GM23248 (cell line): ENCODE measurements around the gene FNDC3B. TPM values are rescaled to one million over a fixed set of nuclear protein-coding genes. Genes with fewer than 3 reads are reported as not detected.
A peak's percentile ranks its signal among the peaks of the same experiment; 100 is the strongest.
"Not testable (repeated sequence)": the region's sequence is repeated elsewhere in the genome, so short reads cannot be mapped to it uniquely, and the experiment has no call there.

Experiments used
- DNase-seq: peaks from one replicate; pipeline ENCODE4 v3.0.0-alpha.2; 2015
- H2AFZ ChIP-seq: fragments of 200-600 bp; sonication (generic); 2 replicates; pipeline ENCODE4 v1.6.1; 2016; ENCODE audit warnings: antibody characterized with exemption
- H3F3A ChIP-seq: fragments of 200-600 bp; sonication (generic); 2 replicates; pipeline ENCODE4 v1.6.1; 2016; ENCODE audit warnings: mild to moderate bottlenecking, antibody characterized with exemption, mixed run types; ENCODE audit not compliant: insufficient read depth
- H3K27ac ChIP-seq: fragments of 200-600 bp; sonication (generic); 2 replicates; pipeline ENCODE4 v1.5.1; 2016; ENCODE audit warnings: mild to moderate bottlenecking
- H3K27me3 ChIP-seq: fragments of 200-600 bp; sonication (generic); replicated peaks from 2 replicates; pipeline ENCODE4 v1.6.1; 2016; ENCODE audit warnings: mild to moderate bottlenecking; ENCODE audit not compliant: insufficient read depth
- H3K36me3 ChIP-seq: fragments of 200-600 bp; sonication (generic); 2 replicates; pipeline ENCODE4 v1.6.1; 2016; ENCODE audit warnings: low read depth, mild to moderate bottlenecking
- H3K4me1 ChIP-seq: fragments of 200-600 bp; sonication (generic); 2 replicates; pipeline ENCODE4 v1.6.1; 2016; ENCODE audit warnings: mild to moderate bottlenecking; ENCODE audit not compliant: insufficient read depth
- H3K4me2 ChIP-seq: fragments of 200-600 bp; sonication (generic); one replicate; pipeline ENCODE4 v1.6.1; 2016; ENCODE audit warnings: mild to moderate bottlenecking; ENCODE audit not compliant: unreplicated experiment
- H3K4me3 ChIP-seq: fragments of 200-600 bp; sonication (generic); 2 replicates; pipeline ENCODE4 v1.5.1; 2016; ENCODE audit warnings: mild to moderate bottlenecking
- H3K79me2 ChIP-seq: fragments of 200-600 bp; sonication (generic); 2 replicates; pipeline ENCODE4 v1.6.1; 2016; ENCODE audit warnings: mild to moderate bottlenecking; ENCODE audit not compliant: insufficient read depth
- H3K9ac ChIP-seq: fragments of 200-600 bp; sonication (generic); 2 replicates; pipeline ENCODE4 v1.6.1; 2016; ENCODE audit warnings: mild to moderate bottlenecking
- H3K9me2 ChIP-seq: fragments of 200-600 bp; sonication (generic); 2 replicates; pipeline ENCODE4 v1.6.1; 2016; ENCODE audit warnings: mixed run types, mild to moderate bottlenecking, moderate library complexity; ENCODE audit not compliant: insufficient read depth
- H3K9me3 ChIP-seq: fragments of 200-600 bp; sonication (generic); one replicate; pipeline ENCODE4 v1.6.1; 2017; ENCODE audit warnings: low read depth
- H4K20me1 ChIP-seq: fragments of 200-600 bp; sonication (generic); 2 replicates; pipeline ENCODE4 v1.6.0; 2016; ENCODE audit not compliant: insufficient read depth
- EZH2 ChIP-seq: fragments of 200-600 bp; sonication (generic); IDR thresholded peaks from 2 replicates; pipeline ENCODE4 v1.6.1; 2018; ENCODE audit warnings: antibody characterized with exemption, mild to moderate bottlenecking; ENCODE audit not compliant: insufficient read depth, poor library complexity, severe bottlenecking
- EZH2phosphoT487 ChIP-seq: fragments of 200-600 bp; sonication (generic); IDR thresholded peaks from 2 replicates; pipeline ENCODE4 v1.6.1; 2018; ENCODE audit warnings: antibody characterized with exemption, moderate library complexity, mild to moderate bottlenecking, low read depth; ENCODE audit not compliant: insufficient read depth
- whole genome bisulfite sequencing, 2 experiments: methylation state at CpG; one replicate each; pipeline ENCODE4 v1.1.6; 2015 to 2017; ENCODE audit warnings: low lambda C conversion rate in 2 of 2, low coverage in 1 of 2; ENCODE audit errors: missing lambda C conversion rate in 2 of 2; 5-methylcytosine and 5-hydroxymethylcytosine counted together
- in situ Hi-C: fragments of 300-500 bp; cut with MboI; formaldehyde crosslinking; loops from 2 replicates; pipeline ENCODE4 v1.15.0; 2020
- polyA plus RNA-seq: library from polyadenylated mRNA; unstranded; fragments of >200 nt; fragmentation: Nextera tagmentation; extraction: Ambion mirVana; gene quantifications from 2 replicates; pipeline ENCODE4 v1.2.1, GENCODE V29; 2016
- total RNA-seq: library from RNA; depleted of rRNA; stranded (reverse); fragments of >200 nt; shearing (Covaris generic); gene quantifications from 2 replicates; pipeline ENCODE4 v1.2.3, GENCODE V29; 2014

Gene FNDC3B
- total and polyA plus RNA-seq, 2 experiments from 2014 or later = 85.5 to 123 TPM

GRCh38 chr3:172040078-172040980 is 951 bp downstream of the FNDC3B start:
- H3K4me3 ChIP-seq = peak overlapping the region; percentile 92
- peaks cover 11% of the 10 kb centered on the region; the same call in 1 of the 2 replicates for H3K36me3 ChIP-seq
- peak overlapping the region; percentile 98 for H3K27ac ChIP-seq
- H3K4me2 ChIP-seq = peak overlapping the region; percentile 87
- peak; percentile 91 for DNase-seq
- H4K20me1 ChIP-seq = peaks cover 19% of the 10 kb centered on the region
- peak overlapping the region; percentile 99 for H3K9ac ChIP-seq
- no peaks in the 10 kb centered on the region for H3K9me3 ChIP-seq
- WGBS, 2 experiments = 1% methylated on average over 17 to 82 of the region's 103 CpGs
- H3F3A ChIP-seq = peaks cover 31% of the 10 kb centered on the region
- no peaks in the 10 kb centered on the region for H3K9me2 ChIP-seq
- peaks cover 39% of the 10 kb centered on the region for H3K4me1 ChIP-seq
- peak overlapping the region; percentile 72; the same call in 1 of the 2 replicates for H2AFZ ChIP-seq
- in situ Hi-C loops = no loop called here
- peaks cover 71% of the 10 kb centered on the region for H3K79me2 ChIP-seq
- no peaks in the 10 kb centered on the region for H3K27me3 ChIP-seq
- TF ChIP-seq EZH2phosphoT487 (no peak), EZH2 (no peak)

GRCh38 chr3:172040981-172041963 is 1.9 kb downstream of the FNDC3B start:
- 0 to 3% methylated on average over 15 of the region's 15 CpGs for WGBS, 2 experiments
- Histone ChIP-seq H3K4me3 (peak overlapping the region; percentile 92), H3K36me3 (peaks cover 11% of the 10 kb centered on the region; the same call in 1 of the 2 replicates), H3K27me3 (no peaks in the 10 kb centered on the region), H3K4me2 (peak overlapping the region; percentile 87), H3K79me2 (peaks cover 80% of the 10 kb centered on the region), H3K27ac (peak overlapping the region; percentile 98), H3K9ac (peak overlapping the region; percentile 99), H4K20me1 (peaks cover 26% of the 10 kb centered on the region), H3K9me2 (no peaks in the 10 kb centered on the region), H3K4me1 (peaks cover 46% of the 10 kb centered on the region), H3F3A (peaks cover 31% of the 10 kb centered on the region), H3K9me3 (no peaks in the 10 kb centered on the region), H2AFZ (no peak overlapping the region)
- in situ Hi-C loops = no loop called here
- peak; percentile 82 for DNase-seq
- TF ChIP-seq EZH2phosphoT487 (no peak), EZH2 (no peak)

- peak overlapping the region; percentile 87 for H3K4me2 ChIP-seq
- H3K36me3 ChIP-seq = peaks cover 11% of the 10 kb centered on the region; the same call in 1 of the 2 replicates
- peak overlapping the region; percentile 92 for H3K4me3 ChIP-seq
- peak overlapping the region; percentile 99 for H3K9ac ChIP-seq
- H3K79me2 ChIP-seq = peaks cover 89% of the 10 kb centered on the region
- H3K27me3 ChIP-seq = no peaks in the 10 kb centered on the region
- no peaks in the 10 kb centered on the region for H3K9me2 ChIP-seq
- no peak overlapping the region for H2AFZ ChIP-seq
- DNase-seq = peak; percentile 60
- no peak for TF ChIP-seq EZH2phosphoT487
- TF ChIP-seq EZH2 = no peak
- H3K4me1 ChIP-seq = peaks cover 56% of the 10 kb centered on the region
- in situ Hi-C loops = no loop called here
- WGBS, 2 experiments = 23 to 31% methylated on average over 6 of the region's 6 CpGs
- peaks cover 33% of the 10 kb centered on the region for H4K20me1 ChIP-seq
- peaks cover 37% of the 10 kb centered on the region for H3F3A ChIP-seq
- no peaks in the 10 kb centered on the region for H3K9me3 ChIP-seq
- H3K27ac ChIP-seq = peak overlapping the region; percentile 98
These were observed 2.8 kb downstream of the FNDC3B start for GRCh38 chr3:172042136-172042662.

DNA sequence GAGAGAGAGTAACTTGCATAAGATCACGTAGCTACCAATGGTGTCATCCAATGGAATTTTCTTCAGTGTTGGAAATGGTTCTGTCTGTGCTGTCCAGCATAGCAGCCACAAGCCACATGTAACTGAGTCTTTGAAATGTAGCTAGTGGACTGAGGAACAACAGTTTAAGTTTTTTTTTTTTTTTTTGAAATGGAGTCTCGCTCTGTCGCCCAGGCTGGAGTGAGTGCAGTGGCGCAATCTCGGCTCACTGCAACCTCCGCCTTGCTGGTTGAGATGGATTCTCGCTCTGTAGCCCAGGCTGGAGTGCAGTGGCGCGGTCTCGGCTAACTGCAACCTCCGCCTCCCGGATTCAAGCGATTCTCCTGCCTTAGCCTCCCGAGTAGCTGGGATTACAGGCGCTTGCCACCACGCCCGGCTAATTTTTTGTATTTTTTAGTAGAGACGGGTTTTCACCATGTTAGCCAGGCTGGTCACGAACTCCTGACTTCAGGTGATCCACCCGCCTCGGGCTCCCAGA is 3.3 kb downstream of the FNDC3B start:
- H3K36me3 ChIP-seq = peaks cover 13% of the 10 kb centered on the region
- H3K4me1 ChIP-seq = peaks cover 60% of the 10 kb centered on the region
- H3K4me2 ChIP-seq = peak overlapping the region; percentile 87
- peak overlapping the region; percentile 98 for H3K27ac ChIP-seq
- peak overlapping the region; percentile 99 for H3K9ac ChIP-seq
- H3K9me3 ChIP-seq, H2AFZ ChIP-seq, H3K9me2 ChIP-seq, in situ Hi-C loops, H3K27me3 ChIP-seq: not testable (repeated sequence)
- H3K4me3 ChIP-seq = peak overlapping the region; percentile 92
- peaks cover 38% of the 10 kb centered on the region for H4K20me1 ChIP-seq
- peak; percentile 87 for DNase-seq
- H3F3A ChIP-seq = peaks cover 38% of the 10 kb centered on the region
- H3K79me2 ChIP-seq = peaks cover 95% of the 10 kb centered on the region
- WGBS, 2 experiments = 84% methylated on average over 17 to 21 of the region's 21 CpGs
